ENCODE results near the gene GPSM1. TPM values are rescaled to one million over a fixed set of nuclear protein-coding genes. Genes with fewer than 3 reads are reported as not detected.

Gene GPSM1
- total and polyA plus RNA-seq, 4 donors = 12.6 to 41.6 (median 22.7) TPM

DNA sequence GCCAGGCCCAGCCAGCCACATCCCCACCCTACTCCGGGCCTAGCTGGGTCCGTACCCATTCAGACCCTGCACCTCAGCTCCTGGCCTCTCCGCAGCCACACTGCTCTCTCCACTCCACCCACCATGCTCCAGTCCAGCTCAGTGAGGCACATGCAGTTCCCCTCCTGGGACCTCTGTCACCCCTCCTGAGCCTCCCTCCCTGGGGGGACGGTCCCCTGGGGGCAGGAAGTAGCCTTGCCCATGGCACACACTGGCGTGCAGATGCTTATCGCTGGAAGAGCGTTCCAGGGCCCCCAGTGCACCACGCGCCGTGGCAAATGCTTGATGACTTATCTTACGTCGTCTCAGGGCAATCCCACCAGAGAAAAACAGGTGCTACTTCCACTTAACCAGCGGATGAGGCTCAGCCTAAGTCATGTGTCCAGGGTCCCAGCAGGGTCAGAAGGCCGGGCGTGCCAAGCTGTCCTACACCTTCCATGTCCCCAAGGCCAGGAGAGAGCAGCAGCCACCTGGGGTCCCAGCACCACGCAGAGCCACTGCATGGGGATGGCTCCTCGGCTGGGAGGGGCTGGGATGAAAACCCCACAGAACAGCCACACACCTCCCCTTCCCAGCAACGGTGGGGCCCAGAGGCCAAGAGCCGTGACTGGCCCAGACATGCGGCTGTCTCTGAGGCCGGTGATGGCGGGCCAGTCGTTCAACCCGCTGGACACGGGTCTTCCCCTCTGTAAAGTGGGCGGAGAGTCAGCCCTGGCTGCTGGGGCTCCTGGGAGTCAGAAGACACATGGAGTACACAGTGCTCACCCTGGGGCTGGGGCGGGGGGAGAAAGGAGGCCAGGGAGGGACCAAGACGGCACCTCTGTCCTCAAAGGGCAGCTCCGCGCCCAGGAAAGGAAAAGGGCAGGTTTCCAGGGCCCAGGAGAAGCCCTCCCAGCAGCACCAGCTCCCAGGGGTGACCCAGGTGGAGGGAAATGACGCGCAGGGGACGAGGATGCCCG lies 20.8 kb upstream of the GPSM1 start:
- Histone ChIP-seq H3K27me3 (ENCODE audit: control insufficient read depth in 3 of 3, insufficient read depth in 3 of 3, low read length in 2 of 3) (no peaks in the 10 kb centered on the region), H3K27ac (ENCODE audit: low read depth in 1 of 2, low read length in 1 of 2) (no peak overlapping the region), H3K36me3 (ENCODE audit: control insufficient read depth in 4 of 4, insufficient read depth in 4 of 4, low read length in 4 of 4) (peaks cover 0 to 2% (median 0%) of the 10 kb centered on the region in 4 donors), H3K4me1 (ENCODE audit: control insufficient read depth in 5 of 5, insufficient read depth in 5 of 5, low read length in 5 of 5) (peaks cover 0 to 5% (median 0%) of the 10 kb centered on the region in 5 donors), H3K4me3 (no peak overlapping the region), H3K9ac (ENCODE audit: insufficient read depth in 1 of 2, low read length in 2 of 2) (no peak overlapping the region), H3K9me3 (ENCODE audit: control insufficient read depth in 4 of 4, insufficient read depth in 3 of 4, low read length in 3 of 4) (peaks cover 0 to 7% (median 2%) of the 10 kb centered on the region in 4 donors)
- WGBS, 2 donors = 28 to 43% methylated on average over 32 to 34 of the region's 34 CpGs
- TF ChIP-seq, protein P1, sequence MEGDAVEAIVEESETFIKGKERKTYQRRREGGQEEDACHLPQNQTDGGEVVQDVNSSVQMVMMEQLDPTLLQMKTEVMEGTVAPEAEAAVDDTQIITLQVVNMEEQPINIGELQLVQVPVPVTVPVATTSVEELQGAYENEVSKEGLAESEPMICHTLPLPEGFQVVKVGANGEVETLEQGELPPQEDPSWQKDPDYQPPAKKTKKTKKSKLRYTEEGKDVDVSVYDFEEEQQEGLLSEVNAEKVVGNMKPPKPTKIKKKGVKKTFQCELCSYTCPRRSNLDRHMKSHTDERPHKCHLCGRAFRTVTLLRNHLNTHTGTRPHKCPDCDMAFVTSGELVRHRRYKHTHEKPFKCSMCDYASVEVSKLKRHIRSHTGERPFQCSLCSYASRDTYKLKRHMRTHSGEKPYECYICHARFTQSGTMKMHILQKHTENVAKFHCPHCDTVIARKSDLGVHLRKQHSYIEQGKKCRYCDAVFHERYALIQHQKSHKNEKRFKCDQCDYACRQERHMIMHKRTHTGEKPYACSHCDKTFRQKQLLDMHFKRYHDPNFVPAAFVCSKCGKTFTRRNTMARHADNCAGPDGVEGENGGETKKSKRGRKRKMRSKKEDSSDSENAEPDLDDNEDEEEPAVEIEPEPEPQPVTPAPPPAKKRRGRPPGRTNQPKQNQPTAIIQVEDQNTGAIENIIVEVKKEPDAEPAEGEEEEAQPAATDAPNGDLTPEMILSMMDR (IDR thresholded peaks at IDR 0.05; ENCODE audit: control extremely low read depth, extremely low read depth) = no peak
- no peak for DNase-seq
- no peak for ATAC-seq (ENCODE audit: insufficient read depth, low FRiP score)

DNA sequence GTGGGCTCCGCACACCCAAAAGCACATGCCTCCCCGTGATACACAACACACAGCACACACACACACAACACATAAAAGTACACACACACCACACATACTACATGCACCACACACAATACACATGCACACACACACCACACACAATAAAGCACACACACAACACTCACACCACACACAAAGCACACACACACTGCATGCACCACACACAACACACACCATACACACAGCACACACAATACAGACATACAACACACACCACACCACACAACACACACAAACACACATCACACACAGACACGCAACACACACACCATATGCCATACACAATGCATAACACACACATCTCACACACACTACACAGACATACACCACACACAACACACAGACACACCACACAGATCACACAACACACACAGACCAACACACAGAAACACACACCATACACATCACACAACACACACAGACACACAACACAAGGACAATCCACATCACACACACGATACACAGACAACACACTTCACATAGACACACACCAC lies 20.1 kb upstream of the GPSM1 start:
- ATAC-seq (ENCODE audit: insufficient read depth, low FRiP score) = no peak
- Histone ChIP-seq H3K36me3 (ENCODE audit: control insufficient read depth in 4 of 4, insufficient read depth in 4 of 4, low read length in 4 of 4) (peaks cover 0 to 2% (median 0%) of the 10 kb centered on the region in 4 donors), H3K4me3 (no peak overlapping the region), H3K27ac (ENCODE audit: low read depth in 1 of 2, low read length in 1 of 2) (no peak overlapping the region), H3K9ac (ENCODE audit: insufficient read depth in 1 of 2, low read length in 2 of 2) (no peak overlapping the region), H3K9me3 (ENCODE audit: control insufficient read depth in 4 of 4, insufficient read depth in 3 of 4, low read length in 3 of 4) (peaks cover 0 to 7% (median 2%) of the 10 kb centered on the region in 4 donors), H3K27me3 (ENCODE audit: control insufficient read depth in 3 of 3, insufficient read depth in 3 of 3, low read length in 2 of 3) (no peaks in the 10 kb centered on the region), H3K4me1 (ENCODE audit: control insufficient read depth in 5 of 5, insufficient read depth in 5 of 5, low read length in 5 of 5) (peaks cover 0 to 5% (median 0%) of the 10 kb centered on the region in 5 donors)
- TF ChIP-seq, protein P1 (IDR thresholded peaks at IDR 0.05; ENCODE audit: control extremely low read depth, extremely low read depth) = no peak
- 80 to 81% methylated on average over 4 of the region's 4 CpGs for WGBS, 2 donors
- no peak for DNase-seq

DNA sequence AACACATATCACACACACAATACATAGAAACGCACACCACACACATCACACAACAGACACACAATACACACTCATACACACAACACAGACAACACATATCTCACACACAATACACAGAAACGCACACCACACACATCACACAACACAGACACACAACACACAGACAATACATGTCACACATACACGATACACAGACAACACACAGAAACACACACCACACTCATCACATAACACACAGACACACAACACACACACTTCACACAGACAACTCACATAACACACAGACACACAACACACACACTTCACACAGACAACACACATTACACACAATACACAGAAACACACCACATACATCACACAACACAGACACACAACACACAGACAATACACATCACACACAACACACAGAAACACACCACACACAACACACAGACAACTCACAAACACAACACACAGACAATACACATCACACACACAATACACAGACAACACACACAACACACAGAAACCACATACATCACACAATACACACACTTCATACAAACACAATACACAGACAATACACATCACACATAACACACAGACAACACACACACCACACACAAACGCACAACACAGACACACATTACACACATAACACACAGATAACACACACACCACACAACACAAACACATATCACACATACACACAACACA lies 19.2 kb upstream of the GPSM1 start:
- Histone ChIP-seq H3K4me3 (no peak overlapping the region), H3K9ac (ENCODE audit: insufficient read depth in 1 of 2, low read length in 2 of 2) (no peak overlapping the region), H3K36me3 (ENCODE audit: control insufficient read depth in 4 of 4, insufficient read depth in 4 of 4, low read length in 4 of 4) (peaks cover 0 to 2% (median 0%) of the 10 kb centered on the region in 4 donors), H3K27ac (ENCODE audit: low read depth in 1 of 2, low read length in 1 of 2) (no peak overlapping the region), H3K4me1 (ENCODE audit: control insufficient read depth in 5 of 5, insufficient read depth in 5 of 5, low read length in 5 of 5) (peaks cover 0 to 5% (median 0%) of the 10 kb centered on the region in 5 donors), H3K9me3 (ENCODE audit: control insufficient read depth in 4 of 4, insufficient read depth in 3 of 4, low read length in 3 of 4) (peaks cover 0 to 7% (median 2%) of the 10 kb centered on the region in 4 donors), H3K27me3 (ENCODE audit: control insufficient read depth in 3 of 3, insufficient read depth in 3 of 3, low read length in 2 of 3) (no peaks in the 10 kb centered on the region)
- TF ChIP-seq, protein P1 (IDR thresholded peaks at IDR 0.05; ENCODE audit: control extremely low read depth, extremely low read depth) = no peak
- no peak for DNase-seq
- no peak for ATAC-seq (ENCODE audit: insufficient read depth, low FRiP score)
- 91 to 93% methylated on average over 4 of the region's 4 CpGs for WGBS, 2 donors
